Measurements from ENCODE around the gene BLM.
"Not testable (repeated sequence)": the region's sequence is repeated elsewhere in the genome, so short reads cannot be mapped to it uniquely, and the experiment has no call there.

BLM gene

DNA sequence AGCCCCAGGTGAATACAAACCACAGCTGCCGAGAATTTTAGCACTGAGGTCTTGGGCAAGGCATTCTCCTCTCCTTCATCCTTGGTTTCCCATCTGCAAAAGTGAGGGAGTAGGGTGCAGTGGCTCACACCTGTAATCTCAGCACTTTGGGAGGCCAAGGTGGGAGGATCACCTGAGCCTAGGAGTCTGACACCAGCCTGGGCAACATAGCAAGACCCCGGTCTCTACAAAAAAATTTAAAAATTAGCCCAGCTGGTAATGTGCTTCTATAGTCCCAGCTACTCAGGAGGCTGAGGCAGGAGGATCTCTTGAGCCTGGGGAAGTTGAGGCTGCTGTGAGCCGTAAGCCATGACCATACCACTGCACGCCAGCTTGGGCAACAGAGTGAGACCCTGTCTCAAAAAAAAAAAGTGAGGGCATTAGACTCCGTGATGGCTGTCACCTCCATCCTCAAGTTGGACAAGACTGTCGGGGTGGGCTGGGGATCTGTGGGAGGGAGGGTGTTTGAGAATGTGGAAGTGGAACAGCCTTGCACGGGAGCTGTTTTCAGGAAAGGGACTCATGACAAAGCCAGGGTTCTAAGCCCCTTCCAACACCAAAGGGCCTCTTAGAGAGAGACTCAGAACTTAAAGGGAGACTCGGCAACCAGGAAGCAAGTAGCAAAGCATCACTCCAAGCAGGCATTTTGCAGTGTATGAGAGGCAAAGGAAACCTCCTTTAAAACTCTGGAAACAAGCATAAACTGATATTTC is 105.2 kb downstream of the BLM start:
- no peak for DNase-seq (ENCODE audit: low spot score)

DNA sequence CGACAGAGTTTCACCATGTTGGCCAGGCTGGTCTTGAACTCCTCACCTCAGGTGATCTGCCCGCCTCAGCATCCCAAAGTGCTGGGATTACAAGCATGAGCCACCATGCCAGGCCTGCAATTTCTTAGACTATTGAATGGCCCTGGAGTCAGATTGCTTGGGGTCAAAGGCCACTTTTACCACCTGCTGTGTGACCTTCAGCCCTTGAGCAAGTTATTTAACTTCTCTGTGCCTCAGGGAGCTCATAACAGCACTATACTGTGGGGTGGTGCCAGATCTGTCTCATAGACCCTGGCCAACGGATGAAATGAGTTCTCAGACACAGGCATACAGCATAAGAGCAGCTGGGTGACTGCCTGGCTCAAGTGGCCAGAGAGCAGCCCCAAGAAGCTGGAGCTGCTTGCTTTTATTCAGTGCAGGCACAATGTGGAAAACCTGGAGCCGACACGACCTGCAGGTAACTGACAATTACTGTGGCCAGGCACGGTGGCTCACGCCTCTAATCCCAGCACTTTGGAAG is 106.4 kb downstream of the BLM start:
- DNase-seq (ENCODE audit: low spot score) = no peak

DNA sequence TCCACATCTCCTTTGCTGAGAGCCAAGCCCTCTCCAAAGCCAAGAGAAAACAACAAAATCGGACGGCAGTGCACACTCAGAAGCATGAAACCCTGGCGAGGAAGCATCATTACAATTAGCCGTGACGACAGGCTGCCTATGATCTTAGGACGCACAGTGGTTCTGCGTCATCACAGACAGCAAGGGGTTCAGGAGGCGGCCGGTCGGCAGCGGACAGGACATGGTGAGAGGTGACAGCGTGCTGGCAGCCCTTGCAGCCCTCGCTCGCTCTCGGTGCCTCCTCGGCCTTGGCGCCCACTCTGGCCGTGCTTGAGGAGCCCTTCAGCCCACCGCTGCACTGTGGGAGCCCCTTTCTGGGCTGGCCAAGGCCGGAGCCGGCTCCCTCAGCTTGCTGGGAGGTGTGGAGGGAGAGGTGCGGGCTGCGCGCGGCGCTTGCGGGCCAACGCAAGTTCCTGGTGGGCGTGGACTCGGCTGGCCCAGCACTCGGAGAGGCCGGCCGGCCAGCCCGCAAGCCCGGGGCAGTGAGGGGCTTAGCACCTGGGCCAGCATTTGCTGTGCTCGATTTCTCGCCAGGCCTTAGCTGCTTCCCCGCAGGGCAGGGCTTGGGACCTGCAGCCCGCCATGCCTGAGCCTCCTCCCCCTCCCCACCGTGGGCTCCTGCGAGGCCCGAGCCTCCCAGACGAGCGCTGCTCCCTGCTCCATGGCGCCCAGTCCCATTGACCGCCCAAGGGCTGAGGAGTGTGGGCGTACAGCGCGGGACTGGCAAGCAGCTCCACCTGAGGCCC is 108.2 kb downstream of the BLM start:
- DNase-seq (ENCODE audit: low spot score) = not testable (repeated sequence)

DNA sequence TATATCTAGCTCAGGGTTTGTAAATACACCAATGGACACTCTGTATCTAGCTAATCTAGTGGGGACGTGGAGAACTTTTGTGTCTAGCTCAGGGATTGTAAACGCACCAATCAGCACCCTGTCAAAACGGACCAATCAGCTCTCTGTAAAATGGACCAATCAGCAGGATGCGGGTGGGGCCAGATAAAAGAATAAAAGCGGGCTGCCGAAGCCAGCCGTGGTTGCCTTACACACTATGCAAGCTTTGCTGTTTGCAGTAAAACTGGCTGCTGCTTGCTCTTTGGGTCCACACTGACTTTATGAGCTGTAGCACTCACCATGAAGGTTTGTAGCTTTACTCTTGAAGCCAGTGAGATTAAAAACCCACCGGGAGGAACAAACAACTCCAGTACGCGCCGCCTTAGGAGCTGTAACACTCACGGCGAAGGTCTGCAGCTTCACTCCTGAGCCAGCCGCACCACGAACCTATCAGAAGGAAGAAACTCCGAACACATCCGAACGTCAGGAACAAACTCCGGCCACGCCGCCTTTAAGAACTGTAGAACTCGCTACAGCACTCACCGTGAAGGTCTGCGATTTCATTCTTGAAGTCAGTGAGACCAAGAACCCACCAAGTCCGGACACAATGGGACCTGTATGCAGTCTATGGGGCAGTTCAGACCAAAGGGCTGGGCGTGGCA is 109.2 kb downstream of the BLM start:
- not testable (repeated sequence) for DNase-seq (ENCODE audit: low spot score)

DNA sequence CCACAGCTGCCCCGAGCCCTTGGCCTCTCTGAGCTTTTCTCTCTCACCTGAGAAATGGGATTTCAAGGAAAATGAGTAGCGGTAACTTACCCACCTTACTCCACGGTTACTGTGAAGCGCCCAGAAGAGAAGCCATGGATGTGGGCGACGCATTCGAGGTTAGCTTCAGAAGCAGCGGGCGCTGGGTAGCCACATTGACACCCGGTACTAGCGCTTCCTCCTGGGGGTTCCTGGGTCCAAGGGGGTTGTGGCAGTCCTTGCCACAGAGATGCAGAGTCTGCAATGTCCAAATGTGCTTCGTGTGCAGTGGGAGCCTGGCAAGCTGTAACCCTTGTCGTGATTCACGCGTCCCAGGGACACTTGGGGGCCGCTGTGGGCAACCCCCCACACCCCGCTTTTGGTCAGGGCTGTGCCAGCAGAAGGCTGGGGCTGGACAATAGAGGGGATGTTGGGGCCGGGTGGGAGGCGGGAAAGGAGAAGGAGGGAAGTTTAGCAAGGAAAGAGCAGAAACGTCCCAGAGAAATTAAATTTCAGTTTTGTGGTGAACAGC is 109.8 kb downstream of the BLM start:
- no peak for DNase-seq (ENCODE audit: low spot score)

DNA sequence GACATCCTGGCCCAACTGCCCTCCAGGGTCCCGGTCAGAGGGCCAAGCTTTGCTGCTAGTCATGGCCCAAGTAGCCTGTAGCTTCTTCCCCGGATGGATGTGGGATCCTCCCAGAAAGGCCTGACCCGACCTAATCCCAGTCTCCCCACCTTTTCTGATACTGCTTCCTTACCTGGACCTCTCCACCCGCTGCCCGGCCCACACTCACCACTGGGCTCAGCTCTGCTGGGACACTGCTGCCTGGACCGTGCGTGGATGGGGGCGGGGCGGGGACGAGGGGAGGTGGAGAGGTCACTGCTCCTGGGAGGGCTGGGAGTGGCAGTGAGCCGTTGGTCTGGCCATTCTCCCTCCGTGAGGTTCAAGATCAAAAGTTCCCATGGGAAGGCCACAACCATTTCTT is 111.0 kb downstream of the BLM start:
- no peak for DNase-seq (ENCODE audit: low spot score)

DNA sequence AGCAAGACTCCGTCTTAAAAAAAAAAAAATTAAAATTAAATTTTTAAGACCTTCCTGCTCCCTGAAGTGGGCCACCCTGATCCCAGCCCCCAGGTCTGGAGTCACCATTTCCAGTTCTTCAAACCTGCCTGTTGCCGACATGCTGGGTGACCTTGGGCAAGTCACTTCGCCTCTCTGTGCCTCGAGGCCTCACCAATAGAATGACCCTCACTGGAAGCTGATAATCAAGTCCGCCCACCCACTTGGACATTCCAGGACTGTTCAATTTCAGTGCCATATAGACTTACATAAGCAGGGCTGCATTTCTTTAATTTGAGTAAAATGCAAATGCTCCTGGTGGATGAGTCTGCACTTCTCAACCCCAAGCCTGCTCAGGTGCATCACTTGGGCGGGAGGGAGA is 112.0 kb downstream of the BLM start:
- no peak for DNase-seq (ENCODE audit: low spot score)

DNA sequence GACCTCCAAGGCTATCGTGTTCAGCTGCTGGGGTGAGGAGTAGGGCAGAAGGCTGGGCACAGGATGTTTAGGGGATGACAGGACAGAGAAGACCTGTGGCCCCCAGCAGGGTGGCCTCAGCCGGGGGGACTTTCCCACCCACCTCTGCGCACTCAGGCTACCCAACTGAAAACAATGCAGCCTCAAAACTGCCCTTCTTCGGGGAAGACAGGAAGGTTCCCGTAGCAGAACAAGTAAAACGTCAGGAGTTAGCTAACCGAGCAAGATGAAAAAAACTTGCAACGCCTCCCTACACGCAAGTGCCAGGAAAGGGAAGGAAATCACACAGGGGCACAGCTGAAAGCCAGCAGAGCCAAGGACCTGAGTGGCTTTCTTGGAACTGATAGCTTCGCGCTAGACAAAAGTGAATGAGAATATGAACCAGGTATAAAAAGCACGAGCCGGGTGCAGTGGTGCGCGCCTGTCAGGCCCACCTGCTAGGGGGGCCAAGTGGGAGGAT is 112.8 kb downstream of the BLM start:
- no peak for DNase-seq (ENCODE audit: low spot score)

DNA sequence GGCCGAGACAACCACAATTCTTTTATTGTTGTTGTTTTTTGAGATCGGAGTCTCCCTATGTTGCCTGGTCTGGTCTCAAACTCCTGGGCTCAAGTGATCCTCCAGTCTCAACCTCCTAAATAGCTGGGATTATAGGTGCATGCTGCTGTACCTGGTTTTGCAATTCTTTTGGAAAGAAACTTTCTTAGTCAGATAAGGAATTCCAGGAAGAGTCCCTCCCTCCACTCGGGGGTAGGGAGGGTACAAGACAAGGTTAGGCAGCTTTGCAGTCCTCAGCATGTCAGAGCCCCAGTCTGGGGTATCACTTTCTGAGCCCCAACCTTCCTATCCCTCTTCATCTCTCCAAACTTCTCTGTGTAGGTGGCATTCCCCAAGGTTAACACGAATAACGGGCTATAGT is 117.5 kb downstream of the BLM start:
- DNase-seq (ENCODE audit: low spot score) = no peak

DNA sequence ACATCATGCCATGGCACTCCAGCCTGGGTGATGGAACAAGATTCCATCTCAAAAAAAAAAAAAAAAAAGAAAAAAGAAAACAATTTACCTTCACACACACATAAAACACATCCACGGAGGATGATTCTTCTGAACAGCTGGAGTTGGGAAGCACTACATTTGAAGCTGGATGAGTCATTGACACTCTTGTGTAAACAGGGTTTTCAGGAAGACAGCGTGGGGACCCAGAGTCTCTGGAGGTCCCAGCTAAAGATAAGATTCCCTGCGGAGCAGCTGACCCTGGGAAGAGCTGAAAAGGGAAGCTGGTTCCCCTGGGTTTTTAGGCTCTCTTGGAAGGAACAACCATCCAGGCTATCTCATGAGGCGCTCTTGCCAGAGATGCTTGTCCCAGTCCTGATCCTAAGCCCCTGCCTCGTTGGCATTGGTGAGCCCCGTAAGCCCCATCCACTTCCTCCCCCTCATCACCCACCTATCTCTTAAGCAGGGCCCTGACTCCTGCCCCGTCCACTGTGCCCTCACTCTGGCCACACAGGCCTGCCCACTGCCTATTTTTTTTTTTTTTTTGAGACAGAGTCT is 119.2 kb downstream of the BLM start:
- DNase-seq (ENCODE audit: low spot score) = no peak

DNA sequence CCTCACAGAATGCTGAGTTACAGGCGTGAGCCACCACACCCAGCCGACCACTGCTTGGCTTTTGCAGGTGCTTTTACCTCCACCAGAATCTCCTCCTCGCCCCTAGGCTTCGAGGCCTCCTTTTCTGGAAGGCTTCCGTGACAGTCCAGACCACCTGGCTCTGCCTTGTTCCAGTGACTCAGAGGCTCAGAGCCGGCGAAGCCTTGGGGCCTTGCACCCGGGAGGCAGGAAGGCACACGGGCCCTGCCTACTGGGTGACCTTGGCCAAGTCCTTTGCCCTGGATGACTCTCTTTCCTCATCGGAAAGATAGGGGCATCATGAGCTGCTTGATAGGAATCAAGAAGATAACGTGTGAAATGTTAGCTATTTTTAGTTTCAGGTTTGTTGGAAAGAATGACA is 119.9 kb downstream of the BLM start:
- DNase-seq (ENCODE audit: low spot score) = no peak

DNA sequence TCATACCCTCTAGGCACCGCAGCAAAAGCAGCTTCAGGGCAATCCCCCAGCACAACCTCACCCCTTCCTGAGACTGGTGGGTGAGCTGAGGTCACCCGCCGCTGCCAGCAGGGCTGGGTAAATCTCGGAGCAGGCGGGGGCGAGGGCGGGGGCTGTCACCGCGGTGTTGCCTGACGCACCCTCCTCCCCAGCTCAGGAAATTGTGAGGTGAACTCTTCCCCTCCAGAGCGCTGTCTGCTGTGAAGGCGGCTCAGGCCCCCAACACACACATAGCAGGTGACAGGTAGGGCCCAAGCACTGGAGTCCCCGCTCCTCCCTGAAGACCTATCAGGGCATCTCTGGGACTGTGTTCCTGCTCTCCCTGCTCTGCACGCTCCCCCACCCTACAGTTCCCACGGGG is 121.0 kb downstream of the BLM start:
- no peak for DNase-seq (ENCODE audit: low spot score)

DNA sequence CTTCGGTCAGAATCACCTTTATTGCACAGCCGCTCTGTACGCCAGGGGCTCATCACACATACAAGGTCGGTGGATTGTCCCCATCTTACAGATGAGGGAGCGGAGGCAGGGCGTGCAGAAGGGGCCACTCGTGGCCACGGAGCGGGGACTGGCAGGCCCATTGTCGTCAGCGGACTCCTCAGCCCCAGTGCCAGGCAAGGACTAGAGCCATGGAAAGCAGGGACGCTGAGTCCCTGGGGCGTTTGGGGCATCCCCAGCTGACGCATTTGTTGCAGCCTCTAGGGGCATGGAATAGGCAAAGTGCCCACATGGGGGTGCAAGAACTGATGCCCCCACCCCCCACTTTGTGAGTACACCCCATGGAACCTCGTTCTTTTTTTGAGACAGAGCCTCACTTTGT is 121.4 kb downstream of the BLM start:
- DNase-seq (ENCODE audit: low spot score) = no peak

DNA sequence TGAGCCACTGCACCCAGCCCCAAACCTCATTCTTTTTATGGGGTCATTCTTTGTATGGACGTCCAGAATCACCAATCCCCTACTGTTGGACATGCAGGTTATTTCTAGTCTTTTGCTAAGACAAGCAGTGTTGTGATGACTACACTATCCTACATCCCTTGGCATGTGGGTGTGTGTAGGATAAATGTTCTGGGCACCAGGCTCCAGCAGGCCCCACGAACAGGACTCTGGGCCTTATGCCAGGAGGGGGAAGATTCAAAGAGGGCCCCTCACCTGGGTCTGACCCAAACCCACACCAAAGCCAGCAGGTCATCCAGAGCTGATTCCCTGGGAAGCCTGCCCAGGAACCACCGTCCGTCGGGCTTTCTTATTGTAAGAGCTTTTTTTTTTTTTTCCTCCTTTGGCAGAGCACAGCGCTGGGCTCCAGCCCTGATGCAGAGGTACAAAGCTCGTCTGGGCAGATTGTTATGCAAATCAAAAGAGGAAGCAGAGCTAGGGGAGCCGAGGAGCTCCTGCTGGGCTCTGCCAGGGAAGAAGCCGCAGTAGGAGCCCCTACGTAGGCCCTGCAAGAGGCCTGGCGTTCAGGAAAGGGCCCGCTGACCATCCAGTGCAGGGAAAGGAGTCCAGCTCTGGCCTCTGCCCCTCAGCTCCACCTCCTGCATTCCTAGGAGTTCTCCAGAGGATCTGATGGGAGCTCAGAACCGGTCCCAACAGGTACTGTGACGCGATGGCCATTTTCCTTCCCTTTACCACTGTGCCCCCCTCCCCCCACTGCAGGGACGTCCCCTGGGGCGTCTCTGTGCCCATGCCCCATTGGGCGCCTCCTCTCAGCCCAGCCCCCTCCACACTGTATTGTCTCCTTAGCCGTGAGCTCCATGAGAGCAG is 122.3 kb downstream of the BLM start:
- DNase-seq (ENCODE audit: low spot score) = no peak

DNA sequence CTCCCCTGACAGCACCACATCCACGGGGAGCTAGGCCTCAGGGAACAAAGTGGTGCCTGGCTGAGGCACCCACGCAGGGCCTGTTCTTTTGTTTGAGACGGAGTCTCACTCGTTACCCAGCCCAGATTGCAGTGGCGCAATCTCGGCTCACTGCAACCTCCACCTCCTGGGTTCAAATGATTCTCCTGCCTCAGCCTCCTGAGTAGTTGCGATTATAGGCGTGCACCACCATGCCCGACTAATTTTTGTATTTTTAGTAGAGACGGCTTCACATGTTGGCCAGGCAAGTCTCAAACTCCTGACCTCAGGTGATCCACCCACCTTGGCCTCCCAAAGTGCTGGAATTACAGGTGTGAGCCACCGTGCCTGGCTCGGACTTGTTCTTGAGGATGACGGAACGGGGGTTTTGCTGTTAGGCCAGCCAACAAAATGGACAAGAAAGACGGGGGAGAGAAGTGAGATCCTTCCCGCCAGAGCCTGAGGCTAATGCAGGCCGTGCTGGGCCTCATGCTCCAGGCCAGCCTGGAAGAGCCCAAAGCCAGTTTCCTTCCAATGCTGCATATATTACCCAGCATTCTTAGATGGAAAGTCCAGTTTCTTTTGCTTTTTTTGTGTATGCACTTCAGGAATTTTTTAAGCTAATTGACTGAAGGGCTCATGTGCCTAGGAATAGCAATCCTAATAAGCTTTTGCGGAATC is 123.2 kb downstream of the BLM start:
- no peak for DNase-seq (ENCODE audit: low spot score)

DNA sequence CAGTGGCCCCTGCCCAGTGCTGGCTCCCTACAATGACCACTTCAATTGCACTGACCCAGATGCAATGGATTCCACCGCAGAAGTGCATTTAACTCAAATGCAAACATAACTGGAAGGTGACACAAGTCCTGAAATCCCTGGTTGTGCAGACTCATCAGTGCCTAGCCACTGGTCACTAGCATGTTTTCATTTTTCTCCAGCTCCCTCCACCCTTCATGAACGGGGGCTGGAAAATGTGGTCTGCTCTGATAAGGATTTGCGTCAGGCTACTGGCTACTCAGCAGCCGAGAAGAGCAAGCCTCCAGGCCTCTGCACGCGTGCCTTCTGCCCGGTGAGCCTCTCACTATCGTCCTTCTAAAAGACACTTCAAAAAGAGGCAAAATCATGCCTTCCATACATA is 123.8 kb downstream of the BLM start:
- no peak for DNase-seq (ENCODE audit: low spot score)

DNA sequence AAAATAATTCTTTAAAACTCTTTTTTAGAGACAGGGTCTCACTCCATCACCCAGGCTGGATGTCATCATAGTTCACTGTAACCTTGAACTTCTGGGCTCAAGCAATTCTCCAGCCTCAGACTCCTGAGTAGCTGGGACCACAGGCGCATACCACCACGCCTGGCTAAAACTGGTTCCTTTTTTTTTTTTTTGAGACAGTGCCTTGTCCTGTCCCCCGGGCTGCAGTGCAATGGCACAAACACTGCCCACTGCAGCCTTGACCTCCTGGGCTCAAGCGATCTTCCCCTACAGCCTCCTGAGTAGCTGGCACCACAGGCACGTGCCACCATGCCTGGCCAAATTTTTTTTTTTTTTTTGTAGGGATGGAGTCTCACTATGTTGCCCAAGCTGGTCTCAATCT is 127.5 kb downstream of the BLM start:
- no peak for DNase-seq (ENCODE audit: low spot score)

DNA sequence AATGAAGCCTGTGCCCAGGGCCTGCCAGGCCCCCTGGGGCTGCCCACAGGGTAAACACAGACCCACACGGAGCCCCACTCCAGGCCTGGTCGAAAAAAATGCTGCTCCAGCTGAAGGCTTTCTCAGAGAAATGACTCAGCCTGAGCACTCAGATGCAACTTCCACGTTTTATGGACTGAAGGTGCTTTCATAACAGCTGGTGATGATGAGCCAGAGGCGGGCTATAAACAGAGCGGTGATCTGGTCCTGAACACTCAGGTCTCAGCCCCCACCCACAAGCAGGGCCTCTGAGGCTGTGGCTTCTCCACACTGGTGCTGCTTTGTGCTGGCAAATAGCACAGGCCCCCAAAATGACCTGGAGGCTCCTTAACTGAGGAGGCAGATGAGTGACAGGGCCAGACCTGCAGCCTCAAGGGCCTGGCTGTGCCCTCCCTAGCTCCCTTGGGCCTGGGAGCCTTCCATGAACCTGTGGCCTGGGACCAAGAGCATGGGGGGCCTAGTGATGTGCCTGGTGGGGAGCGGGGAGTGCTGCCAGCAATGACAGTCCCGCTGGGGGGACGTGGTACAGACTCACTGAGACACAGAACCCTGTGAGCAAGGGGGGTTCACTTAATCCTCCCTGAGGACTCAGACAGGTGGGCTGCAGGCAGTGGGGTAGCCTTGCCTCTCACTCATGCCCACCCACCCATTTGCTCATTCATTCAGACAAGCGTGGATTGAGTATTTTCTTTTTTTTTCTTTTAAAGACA is 128.2 kb downstream of the BLM start:
- DNase-seq (ENCODE audit: low spot score) = no peak

DNA sequence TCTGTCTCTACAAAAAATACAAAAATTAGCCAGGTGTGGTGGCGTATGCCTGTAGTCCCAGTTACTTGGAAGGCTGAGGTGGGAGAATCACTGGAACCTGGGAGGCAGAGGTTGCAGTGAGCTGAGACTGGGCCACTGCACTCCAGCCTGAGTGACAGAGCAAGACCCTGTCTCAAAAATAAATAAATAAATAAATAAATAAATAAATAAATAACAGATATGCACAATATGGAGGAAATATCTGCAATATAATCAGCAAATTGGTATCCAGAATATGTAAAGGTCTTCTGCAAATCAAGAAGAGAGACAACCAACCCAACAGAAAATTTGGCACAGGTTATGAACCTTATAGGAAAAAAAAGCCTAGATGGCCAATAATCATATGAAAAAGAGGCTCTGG is 132.3 kb downstream of the BLM start:
- not testable (repeated sequence) for DNase-seq (ENCODE audit: low spot score)

DNA sequence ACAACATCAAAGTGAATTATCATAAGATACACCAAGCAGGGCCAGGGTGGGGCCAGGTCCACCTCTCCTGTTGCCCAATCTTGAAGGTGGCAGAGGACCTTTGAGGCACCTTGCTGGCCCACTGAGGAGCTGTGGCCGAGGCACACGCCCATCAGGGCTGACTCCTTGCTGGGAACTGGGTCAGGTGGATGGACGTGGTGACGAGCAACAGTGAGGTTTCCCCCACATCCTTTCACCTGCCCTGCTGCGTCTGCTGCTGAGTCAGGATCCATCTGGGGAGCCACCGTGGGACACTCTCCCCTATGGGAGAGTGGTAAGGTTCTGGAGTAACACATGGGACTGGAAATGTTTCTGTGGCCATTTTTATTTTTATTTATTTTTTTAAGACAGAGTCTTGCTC is 134.0 kb downstream of the BLM start:
- DNase-seq (ENCODE audit: low spot score) = no peak

Data from D341Med (cell line).